H4 (cell line): ENCODE results near the gene EHD2. TPM values are rescaled to one million over a fixed set of nuclear protein-coding genes. Genes with fewer than 3 reads are reported as not detected.
A peak's percentile ranks its signal among the peaks of the same experiment; 100 is the strongest.
"Not testable (repeated sequence)": the region's sequence is repeated elsewhere in the genome, so short reads cannot be mapped to it uniquely, and the experiment has no call there.

ENCODE experiments used
- DNase-seq: peaks from one replicate; pipeline ENCODE4 v3.0.0-alpha.2; 2015; ENCODE audit warnings: low spot score
- total RNA-seq: library from RNA; depleted of rRNA; stranded (reverse); fragments of >200 nt; shearing (Covaris generic); gene quantifications from 2 replicates; pipeline ENCODE4 v1.2.3, GENCODE V29; 2014

The EHD2 gene
- total RNA-seq, 1 experiment from 2014 or later: 19.9 TPM

DNA sequence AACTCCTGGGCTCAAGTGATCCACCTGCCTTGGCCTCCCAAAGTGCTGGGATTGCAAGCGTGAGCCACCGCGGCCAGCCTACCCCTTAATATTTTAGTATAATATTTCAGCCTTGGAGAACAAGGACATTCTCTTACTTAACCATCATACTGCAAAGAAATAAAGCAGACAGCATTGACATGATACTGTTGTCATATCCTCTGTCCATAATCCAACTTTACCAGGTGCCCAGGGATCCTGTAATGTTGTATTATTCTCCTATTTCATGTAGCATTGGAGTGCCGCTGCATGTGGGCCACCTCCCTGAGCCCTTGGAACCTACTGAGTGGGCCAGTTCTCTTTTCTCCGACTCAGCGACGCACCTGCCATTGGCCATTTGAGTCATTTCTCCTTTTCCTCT lies 21.4 kb upstream of the EHD2 start:
- DNase-seq: no peak

DNA sequence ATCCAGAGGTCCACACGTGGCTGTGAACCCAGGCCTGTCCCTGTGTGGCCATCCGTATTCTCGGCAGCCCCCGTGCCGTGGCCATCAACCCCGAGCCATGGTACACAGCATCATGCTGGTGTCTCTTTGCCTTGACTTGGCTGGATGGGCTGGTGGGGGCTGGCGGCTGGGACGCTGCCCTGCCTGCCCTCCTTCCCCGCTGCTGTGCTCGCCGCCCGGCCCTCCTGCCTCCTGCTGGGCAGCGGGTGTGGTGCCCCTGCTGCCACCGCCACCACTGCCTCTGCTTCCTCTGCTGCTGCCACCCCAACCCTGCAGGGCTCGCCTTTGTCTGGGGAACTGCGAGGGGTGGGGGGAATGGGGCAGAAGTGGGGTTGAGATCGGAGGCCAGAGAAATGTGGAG lies 19.7 kb upstream of the EHD2 start:
- DNase-seq: no peak

DNA sequence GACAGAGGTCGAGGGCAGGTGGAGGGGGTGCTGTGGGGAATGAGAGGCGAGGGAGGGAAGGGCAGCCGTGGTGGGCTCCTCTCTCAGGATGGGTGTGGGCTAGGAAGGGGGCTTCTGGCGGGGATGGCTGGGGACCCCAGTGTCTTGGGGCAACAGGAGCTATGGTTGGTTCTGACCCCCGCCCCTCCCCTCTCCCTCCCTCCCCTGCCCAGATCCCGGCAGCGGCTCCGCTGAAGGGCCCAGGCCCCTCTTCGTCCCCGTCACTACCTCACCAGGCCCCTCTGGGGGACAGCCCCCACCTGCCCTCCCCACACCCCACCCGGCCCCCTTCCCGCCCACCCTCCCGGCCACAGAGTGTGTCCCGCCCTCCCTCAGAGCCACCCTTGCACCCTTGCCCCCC lies 19.3 kb upstream of the EHD2 start:
- DNase-seq: no peak

DNA sequence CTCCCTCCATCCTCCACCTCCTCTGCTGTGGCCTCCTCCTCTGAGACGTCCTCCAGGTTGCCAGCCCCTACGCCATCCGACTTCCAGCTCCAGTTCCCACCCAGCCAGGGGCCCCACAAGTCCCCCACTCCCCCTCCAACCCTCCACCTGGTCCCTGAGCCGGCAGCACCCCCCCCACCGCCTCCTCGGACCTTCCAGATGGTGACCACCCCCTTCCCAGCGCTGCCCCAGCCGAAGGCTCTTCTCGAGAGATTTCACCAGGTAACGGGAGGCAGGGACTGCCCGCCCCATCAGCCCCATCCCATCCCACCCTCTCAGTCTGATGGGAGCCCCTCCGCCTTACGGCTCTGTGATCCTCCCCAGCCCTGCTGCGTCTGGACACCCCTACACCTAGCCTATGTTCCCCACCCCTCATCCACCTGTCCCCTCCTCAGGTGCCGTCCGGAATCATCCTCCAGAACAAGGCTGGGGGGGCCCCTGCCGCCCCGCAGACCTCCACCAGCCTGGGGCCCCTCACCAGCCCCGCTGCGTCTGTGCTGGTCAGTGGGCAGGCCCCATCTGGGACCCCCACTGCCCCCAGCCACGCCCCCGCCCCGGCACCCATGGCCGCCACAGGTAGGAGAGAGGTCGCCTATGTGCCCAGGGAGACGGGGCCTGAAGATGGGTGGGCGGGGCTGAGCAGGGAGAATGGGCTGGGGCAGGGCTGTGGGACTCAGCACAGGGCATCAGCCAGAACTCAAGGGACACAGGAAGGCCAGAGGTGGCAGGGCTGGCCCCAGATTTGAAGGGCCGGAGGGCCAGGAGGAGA lies 18.6 kb upstream of the EHD2 start:
- DNase-seq: no peak

DNA sequence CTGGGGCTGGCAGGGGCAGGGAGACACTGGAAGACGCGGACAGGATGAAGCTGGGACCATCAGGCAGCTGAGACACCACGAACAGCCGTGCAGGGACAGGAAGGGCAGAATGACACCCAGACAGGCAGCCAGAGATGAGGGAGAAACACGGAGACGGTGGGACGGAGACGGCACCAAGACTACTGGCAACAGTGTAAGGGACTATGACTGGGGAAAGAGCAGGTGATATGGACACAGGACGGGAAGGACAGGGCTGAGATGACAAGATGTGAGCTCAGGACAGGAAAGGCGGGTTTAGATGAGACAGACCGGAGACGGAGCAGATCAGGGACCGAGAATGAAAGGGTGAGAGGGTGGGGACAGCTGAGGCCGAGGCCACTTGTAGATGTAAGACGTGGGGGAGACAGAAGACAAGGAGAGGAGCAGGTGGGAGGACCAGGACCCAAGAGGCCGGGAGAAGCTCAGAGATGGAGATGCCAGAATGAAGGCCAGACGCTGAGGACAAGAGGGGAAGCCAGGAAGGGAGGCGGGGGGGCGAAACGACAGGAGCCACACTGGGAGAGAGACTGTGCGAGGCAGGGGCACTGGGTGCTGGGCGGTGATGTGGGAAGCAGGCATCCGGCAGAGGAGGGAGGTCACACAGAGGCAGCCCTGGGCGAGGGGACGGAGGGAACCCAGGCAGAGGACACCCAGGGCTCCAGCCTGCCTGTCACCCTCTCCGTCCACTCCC lies 17.5 kb upstream of the EHD2 start:
- DNase-seq: no peak

DNA sequence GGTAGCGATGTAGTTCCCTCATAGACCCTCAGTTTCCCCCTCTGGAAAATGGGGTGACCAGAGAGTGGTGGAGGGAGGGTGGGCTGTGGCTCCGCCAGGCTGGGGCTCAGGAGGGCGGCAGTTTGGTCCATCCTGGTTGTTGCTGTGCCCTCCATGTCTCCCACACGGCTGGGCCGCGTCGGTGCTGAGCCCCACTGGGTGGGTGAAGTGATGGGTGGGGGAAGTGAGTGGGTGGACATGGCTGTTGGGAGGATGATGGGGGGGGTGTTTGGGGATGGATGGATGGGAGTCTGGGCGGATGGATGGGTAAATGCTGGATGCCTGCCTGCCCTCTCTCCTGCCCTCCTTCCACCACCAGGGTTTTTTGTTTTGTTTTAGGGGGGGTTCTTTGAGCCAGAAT lies 16.6 kb upstream of the EHD2 start:
- DNase-seq: no peak

DNA sequence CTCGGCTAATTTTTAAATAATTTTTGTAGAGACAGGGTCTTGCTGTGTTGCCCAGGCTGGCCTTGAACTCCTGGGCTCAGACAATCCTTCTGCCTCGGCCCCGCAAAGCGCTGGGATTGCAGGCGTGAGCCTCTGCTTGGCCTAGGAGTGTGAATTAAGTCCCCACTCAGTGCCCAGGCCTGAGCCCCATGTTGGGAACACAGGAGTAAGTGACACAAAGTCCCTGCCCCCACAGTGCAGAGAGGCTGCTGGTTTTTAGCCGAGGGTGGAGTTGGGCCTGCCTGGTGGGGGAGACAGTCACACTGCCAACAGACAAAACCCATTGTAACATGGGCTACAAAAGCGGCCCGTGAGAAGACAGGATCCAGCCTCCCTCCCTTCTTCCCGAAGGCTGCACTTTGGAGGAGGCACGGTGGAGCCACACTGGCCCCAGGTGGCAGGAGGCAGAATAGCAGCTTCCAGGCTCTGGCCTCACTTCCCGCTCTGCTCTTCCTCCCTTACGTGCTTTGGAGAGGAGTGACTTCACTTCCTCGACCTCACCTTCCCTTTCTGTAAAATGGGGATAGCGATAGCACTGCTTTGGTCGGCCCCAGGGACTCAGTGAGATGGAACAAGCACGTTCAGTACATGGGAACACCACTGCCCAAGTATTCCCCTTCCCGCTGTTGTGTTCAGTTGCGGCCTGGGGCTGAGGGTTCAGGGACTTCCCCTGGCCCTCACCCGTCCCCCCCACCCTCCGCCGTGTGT lies 15.2 kb upstream of the EHD2 start:
- DNase-seq: peak; percentile 86

DNA sequence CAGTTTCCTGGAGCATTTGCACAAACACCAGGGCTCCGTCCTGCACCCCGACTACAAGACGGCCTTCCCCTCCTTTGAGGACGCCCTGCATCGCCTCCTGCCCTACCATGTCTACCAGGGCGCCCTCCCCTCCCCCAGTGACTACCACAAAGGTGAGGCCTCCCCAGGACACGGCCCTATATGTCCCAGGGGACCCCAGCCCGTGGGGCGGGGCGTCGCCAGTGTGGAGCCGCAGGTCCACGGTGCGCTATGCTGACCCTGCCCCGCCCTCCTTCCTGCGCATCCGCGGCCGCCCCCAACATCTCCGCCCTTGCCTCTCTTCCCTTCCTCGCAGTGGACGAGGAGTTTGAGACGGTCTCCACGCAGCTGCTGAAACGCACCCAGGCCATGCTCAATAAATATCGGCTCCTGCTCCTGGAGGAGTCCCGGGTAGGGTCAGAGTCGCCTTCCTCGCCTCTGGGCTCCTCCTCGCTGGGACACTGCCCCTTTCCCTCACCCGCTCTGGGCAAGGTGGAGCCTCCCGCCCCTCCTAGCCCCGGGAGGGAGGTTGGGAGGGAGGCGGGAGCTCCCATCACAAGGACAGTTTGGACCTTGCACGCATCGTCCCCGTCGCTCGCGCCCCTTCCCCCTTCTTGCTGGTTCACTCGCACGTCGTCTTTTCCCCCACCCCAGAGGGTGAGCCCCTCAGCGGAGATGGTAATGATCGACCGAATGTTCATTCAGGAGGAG lies 14.4 kb upstream of the EHD2 start:
- no peak for DNase-seq

DNA sequence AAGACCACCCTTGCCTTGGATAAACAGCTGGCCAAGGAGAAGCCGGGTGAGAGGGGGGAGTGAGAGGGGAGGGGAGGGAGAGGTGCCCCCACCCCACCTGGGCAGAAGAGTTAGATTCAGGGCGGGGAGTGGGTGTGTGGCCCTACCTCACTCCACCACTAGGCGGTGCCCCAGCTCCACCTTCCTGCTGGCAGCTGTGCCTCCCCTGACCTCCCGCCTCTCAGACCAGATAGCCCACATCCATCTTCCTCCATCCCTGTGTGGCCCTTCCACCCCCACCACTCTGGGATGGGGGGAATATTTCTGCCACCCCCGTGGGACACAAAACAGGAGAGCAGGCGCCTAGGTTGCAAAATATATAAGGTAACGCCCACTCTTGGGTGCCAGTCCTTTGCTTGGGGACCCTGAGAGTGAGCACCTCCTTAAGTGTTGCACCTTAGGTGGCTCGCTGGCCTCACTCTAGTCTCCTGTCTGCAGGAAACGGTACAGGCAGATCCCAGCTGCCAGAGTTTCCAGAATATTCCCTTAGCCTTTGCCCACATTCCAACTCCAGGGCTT lies 13.8 kb upstream of the EHD2 start:
- DNase-seq: peak; percentile 53

DNA sequence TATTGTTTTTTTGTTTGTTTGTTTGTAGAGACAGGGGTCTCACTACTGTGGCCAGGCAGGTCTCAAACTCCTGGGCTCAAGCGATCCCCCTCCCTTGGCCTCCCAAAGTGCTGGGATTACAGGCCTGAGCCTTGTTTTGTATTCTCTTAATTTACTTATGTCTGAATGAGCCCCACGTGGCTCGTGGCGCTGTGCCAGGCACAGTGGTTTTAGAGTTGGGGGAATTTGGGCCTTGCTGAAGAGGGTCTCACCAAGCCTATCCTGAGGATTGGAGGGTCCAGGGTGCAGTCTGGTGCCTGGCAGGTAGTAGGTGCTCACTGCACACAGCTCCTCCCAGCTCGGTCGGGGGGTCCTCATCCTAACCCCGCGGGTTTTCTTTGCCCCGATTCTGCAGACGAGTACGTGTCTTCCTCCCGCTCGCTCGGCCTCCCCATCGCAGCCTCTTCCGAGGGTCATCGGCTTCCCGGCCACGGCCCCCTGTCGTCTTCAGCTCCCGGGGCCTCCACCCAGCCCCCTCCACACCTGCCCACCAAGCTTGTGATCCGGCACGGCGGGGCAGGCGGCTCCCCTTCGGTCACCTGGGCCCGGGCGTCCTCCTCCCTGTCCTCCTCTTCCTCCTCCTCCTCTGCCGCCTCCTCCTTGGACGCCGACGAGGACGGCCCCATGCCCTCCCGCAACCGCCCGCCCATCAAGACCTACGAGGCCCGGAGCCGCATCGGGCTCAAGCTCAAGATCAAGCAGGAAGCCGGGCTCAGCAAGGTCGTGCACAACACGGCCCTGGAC lies 12.1 kb upstream of the EHD2 start:
- no peak for DNase-seq

DNA sequence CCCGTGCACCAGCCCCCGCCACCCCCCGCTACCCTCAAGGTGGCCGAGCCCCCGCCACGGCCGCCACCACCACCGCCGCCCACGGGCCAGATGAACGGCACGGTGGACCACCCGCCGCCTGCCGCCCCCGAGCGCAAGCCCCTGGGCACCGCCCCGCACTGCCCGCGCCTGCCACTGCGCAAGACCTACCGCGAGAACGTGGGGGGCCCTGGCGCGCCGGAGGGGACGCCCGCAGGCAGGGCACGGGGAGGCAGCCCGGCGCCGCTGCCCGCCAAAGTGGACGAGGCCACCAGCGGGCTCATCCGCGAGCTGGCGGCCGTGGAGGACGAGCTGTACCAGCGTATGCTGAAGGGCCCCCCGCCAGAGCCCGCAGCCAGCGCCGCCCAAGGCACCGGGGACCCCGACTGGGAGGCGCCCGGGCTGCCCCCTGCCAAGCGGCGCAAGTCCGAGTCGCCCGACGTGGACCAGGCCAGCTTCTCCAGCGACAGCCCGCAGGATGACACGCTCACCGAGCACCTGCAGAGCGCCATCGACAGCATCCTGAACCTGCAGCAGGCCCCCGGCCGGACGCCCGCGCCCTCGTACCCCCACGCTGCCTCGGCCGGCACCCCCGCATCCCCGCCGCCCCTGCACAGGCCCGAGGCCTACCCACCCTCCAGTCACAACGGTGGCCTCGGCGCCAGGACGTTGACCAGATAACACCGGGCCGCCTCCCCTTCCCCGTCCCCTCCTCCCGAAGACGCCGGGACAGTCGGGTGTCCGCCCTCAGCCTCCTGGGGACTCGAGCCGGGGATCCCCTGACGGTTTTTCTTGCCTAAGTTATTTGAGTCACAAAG lies 11.3 kb upstream of the EHD2 start:
- DNase-seq: no peak

DNA sequence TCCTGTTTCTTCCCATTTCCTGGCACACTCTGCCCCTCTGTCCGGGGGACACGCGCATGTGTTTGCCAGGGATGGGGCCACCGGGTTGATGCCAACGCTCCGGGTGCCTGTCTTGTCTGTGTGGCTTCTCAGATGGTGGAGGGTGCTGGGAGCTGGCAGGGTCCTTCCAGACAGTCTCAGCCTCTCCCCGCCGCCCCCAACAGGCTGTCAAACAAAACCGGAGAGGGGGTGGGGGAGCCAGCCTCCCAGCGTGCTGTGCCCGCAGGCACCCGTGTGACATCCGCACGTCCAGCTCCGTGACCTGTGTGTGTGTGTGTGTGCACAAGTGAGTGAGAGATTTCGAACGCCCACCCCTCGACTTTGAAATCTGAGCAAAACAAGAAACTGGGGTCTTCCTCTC lies 10.6 kb upstream of the EHD2 start:
- DNase-seq: no peak

DNA sequence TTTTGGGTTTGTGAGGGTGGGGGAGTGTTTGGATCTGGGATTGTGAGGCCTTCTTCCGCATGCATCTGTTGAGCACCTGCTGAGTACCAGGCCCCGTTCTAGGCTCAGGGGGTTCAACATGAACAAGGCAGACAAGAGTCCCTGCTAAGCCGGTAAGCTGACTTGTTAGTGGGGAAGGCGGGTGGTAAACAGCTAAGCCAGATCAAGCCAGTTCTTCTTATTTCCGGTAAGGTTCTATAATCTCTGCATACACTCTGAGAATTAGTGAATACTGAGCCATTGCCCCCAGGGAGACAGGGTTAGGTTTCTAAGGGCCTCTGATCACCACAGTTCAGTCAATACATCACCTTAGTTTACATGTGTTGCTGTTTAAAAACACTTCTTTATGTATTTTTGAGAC lies 9.9 kb upstream of the EHD2 start:
- no peak for DNase-seq

DNA sequence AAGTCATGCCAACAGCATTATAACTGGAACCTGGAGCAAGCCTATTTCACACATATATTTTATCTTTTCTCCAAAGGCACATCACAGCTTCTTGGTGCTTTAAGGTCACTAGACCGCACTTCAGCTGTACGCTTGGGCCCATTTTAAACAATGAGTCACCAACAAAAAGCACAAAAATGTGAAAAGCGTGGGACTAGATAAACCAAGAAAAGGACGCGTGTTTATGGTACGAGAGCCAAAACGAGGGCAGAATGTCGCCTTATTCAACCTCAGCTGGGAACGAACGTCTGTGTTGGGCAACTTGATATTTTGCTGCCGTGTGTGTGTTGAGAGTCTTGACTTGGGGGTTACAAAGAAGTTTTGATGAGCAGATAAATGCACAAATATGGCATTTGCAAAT lies 9.2 kb upstream of the EHD2 start:
- DNase-seq: peak; percentile 92

DNA sequence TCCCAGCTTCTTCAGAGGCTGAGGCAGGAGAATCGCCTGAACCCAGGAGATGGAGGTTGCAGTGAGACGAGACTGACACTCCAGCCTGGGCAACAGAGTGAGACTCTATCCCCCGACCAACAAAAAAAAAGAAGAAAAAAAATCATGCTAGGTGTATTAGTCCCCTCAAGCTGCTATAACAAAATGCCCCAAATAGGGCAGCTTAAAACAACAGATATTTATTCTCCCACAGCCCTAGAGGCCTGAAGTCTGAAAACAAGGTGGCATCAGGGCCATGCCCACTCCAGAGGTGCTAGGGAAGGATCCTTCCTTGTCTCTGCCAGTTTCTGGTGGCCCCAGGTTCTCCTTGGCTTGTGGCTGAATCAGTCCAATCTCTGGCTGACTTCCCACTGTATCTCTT lies 8.6 kb upstream of the EHD2 start:
- no peak for DNase-seq

DNA sequence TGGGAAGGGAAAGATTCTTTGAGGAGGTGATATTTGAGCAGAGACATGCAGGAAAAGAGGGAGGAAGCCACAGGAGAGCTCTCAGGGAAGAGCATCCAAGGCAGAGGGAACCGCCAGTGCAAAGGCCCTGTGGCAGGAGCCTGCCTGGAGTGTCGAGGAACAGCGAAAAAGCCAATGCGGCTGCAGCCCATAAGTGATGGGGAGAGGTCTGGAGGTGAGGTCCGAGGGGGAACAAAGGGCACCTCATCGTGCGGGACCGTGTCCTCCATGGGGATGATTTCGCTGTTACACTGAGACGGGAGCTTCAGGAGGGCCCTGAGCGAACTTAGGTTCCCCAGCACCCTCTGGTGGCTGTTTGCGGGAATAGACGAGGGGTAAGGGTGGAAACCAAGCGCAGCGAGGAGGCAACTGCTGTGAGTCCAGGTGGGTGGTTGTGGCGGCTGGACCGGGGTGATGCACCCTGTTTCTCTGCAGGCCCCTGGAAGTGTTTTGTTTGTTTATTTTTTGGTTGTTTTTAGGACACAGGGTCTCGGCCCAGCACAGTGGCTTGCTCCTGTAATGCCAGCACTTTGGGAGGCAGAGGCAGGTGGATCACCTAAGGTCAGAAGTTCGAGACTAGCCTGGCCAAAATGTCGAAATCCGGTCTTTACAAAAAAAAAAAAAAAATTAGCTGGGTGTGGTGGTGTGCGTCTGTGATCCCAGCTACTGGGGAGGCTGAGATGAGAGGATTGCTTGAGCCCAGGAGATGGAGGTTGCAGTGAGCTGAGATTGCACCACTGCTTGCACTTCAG lies 5.9 kb upstream of the EHD2 start:
- peak; percentile 79 for DNase-seq

DNA sequence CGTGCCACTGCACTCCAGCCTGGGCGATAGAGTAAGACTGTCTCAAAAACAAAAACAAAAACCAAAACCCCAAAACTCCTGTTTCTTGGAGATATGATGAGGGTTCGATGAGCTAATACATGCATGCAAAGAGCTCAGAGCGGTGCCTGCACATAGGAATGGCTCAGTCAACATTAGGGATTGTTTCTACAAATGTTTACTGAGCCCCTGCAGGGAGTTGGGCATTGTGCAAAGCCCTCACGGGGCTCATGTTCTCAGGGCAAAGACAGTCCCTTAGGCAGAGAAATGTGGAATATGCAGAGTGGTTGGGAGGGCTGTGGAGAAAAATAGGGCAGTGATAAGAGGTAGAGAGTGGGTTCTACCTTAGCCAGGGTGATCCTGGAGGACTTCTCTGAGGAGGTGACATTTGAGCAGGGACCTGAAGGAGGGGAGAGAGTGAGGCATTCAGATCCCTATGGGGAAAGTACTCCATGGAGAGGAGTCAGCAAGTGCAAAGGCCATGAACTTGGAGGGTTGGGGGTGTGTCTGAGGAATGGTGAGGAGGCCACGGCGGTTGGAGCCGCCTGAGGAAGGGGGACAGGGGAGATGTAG lies 1.5 kb upstream of the EHD2 start:
- no peak for DNase-seq

DNA sequence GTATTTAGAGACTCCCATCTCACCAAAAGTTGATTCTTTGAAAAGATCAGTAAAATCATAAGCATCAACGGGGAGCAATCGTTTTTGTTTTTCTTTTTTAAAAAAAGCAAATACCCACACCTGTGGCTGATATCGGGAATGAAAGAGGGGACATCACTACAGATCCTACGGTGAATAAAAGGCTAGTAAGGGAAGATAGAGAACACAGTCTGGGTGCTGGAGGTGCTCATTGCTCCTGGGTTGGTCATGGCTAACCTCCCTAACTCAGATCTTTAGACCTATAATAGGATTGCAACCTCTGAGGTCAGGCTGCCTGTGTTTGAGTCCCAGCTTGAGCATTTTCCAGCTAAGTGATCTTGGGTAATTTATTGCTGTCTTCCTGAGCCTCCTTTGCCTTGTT lies 1.1 kb downstream of the EHD2 start:
- DNase-seq: no peak

DNA sequence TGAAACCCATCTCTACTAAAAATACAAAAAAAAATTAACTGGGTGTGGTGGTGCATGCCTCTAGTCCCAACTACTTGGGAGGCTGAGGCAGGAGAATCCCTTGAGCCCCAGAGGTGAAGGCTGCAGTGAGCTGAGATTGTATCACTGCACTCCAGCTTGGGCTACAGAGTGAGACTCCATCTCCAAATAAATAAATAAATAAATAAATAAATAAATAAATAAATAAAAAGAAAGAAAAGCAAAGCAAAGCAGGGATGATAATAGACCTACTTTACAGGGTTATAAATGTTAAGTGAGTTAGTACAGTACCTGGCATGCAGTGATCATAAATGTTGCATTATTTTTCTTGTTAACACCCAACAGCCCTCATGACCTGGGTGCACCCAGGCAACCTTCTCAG lies 1.6 kb downstream of the EHD2 start:
- not testable (repeated sequence) for DNase-seq
